Nephron (organoid): Measurements from ENCODE around the gene CDH13.

ENCODE experiments used
- H3K27ac Mint-ChIP-seq, 3 experiments: 2 replicates each; pipeline ENCODE4 v1.8.0; 2020; ENCODE audit warnings: mixed read lengths in 3 of 3, mild to moderate bottlenecking in 2 of 3, moderate library complexity in 1 of 3
- H3K27me3 Mint-ChIP-seq: 2 replicates; pipeline ENCODE4 v1.8.0; 2021; ENCODE audit warnings: low read depth, mild to moderate bottlenecking, moderate library complexity, mixed read lengths
- H3K36me3 Mint-ChIP-seq: 2 replicates; pipeline ENCODE4 v1.8.0; 2020; ENCODE audit warnings: low read depth, mixed read lengths
- H3K4me1 Mint-ChIP-seq: 2 replicates; pipeline ENCODE4 v1.8.0; 2020; ENCODE audit warnings: mixed read lengths
- H3K4me3 Mint-ChIP-seq, 3 experiments: 2 replicates each; pipeline ENCODE4 v1.8.0; 2020; ENCODE audit warnings: mild to moderate bottlenecking in 3 of 3, mixed read lengths in 3 of 3, moderate library complexity in 2 of 3
- H3K9me3 Mint-ChIP-seq: 2 replicates; pipeline ENCODE4 v1.8.0; 2020; ENCODE audit warnings: mixed read lengths
- TF ChIP-seq, protein P1 (sequence below), 3 experiments: fragments of 200-600 bp; sonication (generic); IDR thresholded peaks; one replicate each; pipeline ENCODE4 v1.5.0; 2021; ENCODE audit warnings: antibody characterized with exemption in 3 of 3; ENCODE audit not compliant: unreplicated experiment in 3 of 3

CDH13 gene

DNA sequence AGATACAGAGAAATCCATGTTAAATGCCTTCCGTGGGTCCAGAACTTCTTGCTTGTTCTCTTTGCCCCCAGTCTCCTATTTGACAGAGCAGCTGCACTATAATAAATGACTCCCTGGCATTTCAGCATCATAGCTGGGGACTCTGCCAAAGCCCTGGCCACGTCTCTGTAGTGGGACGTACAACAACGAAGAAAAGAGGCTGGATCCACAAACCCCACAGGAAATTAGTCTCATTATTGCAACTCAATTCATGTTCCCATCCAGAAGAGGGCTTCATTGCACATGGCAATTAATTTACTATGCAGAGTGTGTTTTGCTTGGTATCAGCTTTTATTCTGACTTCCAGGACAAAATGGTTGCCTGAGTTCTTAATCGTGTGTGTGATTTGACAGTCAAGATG, 121.3 kb downstream of the CDH13 start:
- no peaks in the 10 kb centered on the region for H3K9me3 Mint-ChIP-seq
- no peaks in the 10 kb centered on the region for H3K27me3 Mint-ChIP-seq
- no peak overlapping the region for H3K4me3 Mint-ChIP-seq
- no peak overlapping the region for H3K27ac Mint-ChIP-seq
- TF ChIP-seq, protein P1, sequence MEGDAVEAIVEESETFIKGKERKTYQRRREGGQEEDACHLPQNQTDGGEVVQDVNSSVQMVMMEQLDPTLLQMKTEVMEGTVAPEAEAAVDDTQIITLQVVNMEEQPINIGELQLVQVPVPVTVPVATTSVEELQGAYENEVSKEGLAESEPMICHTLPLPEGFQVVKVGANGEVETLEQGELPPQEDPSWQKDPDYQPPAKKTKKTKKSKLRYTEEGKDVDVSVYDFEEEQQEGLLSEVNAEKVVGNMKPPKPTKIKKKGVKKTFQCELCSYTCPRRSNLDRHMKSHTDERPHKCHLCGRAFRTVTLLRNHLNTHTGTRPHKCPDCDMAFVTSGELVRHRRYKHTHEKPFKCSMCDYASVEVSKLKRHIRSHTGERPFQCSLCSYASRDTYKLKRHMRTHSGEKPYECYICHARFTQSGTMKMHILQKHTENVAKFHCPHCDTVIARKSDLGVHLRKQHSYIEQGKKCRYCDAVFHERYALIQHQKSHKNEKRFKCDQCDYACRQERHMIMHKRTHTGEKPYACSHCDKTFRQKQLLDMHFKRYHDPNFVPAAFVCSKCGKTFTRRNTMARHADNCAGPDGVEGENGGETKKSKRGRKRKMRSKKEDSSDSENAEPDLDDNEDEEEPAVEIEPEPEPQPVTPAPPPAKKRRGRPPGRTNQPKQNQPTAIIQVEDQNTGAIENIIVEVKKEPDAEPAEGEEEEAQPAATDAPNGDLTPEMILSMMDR (IDR thresholded peaks at IDR 0.05; ENCODE audit: unreplicated experiment in 3 of 3) = no peak
- no peaks in the 10 kb centered on the region for H3K36me3 Mint-ChIP-seq
- H3K4me1 Mint-ChIP-seq = no peaks in the 10 kb centered on the region

DNA sequence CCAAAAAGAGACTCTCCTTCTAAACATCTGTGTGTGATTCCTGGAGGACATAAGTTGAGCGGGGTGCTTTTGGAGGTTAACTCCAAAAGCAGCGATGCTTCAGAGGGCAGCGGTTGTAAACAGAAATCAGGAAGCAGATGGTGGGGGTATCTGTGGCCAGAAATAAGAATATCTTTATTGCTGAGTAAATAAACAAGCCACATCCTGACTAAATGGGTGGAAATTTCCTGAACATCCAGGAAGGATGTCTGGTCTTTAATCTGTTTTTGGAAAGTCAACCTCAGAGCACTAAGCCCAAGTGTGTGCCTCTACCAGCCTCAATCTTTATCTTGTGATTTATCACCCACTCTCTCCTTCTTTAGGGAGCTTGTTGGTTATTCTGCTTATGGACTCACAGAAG, 123.3 kb downstream of the CDH13 start:
- H3K9me3 Mint-ChIP-seq = no peaks in the 10 kb centered on the region
- H3K27me3 Mint-ChIP-seq = no peaks in the 10 kb centered on the region
- H3K36me3 Mint-ChIP-seq = no peaks in the 10 kb centered on the region
- TF ChIP-seq, protein P1 (IDR thresholded peaks at IDR 0.05; ENCODE audit: unreplicated experiment in 3 of 3) = no peak
- no peak overlapping the region for H3K4me3 Mint-ChIP-seq
- H3K4me1 Mint-ChIP-seq = no peaks in the 10 kb centered on the region
- no peak overlapping the region for H3K27ac Mint-ChIP-seq

DNA sequence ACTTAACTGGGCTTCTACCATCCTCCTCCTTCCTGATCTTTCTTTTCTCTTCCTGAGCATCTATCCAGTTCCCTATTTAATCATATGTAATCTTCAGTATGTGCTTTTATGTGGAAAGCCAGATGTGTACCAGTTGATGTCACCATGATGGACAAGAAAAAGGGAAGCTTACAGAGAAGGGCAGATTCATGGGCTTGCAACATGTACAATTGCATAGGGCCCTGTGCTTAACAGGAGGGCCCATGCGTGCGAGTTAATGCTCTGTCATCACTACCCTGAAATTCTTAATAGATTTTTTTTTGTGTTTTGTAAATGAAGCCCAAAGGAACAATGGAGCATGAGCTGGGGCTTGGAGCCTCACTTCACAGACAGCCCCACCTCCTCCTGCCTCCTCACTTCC, 124.3 kb downstream of the CDH13 start:
- H3K36me3 Mint-ChIP-seq = no peaks in the 10 kb centered on the region
- H3K27me3 Mint-ChIP-seq = no peaks in the 10 kb centered on the region
- TF ChIP-seq, protein P1 (IDR thresholded peaks at IDR 0.05; ENCODE audit: unreplicated experiment in 3 of 3) = no peak
- no peak overlapping the region for H3K4me3 Mint-ChIP-seq
- no peaks in the 10 kb centered on the region for H3K9me3 Mint-ChIP-seq
- no peak overlapping the region for H3K27ac Mint-ChIP-seq
- peaks cover 6% of the 10 kb centered on the region for H3K4me1 Mint-ChIP-seq

DNA sequence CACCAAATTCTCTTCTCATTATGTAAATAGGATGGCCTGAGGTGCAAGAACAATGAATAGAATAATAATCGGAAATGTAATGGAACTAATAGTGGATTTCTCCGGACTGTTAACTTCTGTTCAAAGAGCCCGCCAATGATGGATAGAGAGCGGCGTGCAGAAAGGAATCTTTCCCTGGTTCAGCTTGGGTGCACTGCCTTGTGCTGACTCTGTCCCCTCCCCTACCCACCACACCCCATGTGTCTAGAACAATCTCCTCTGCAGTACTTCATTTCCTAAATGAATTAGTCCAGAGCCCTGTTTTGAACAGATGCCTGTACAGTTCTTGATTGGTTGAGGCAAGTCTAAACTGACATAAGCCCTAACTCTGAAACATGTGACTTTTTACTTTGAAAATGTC, 125.4 kb downstream of the CDH13 start:
- peaks cover 12% of the 10 kb centered on the region for H3K4me1 Mint-ChIP-seq
- H3K36me3 Mint-ChIP-seq = no peaks in the 10 kb centered on the region
- no peaks in the 10 kb centered on the region for H3K9me3 Mint-ChIP-seq
- TF ChIP-seq, protein P1 (IDR thresholded peaks at IDR 0.05; ENCODE audit: unreplicated experiment in 3 of 3) = no peak
- no peak overlapping the region for H3K4me3 Mint-ChIP-seq
- H3K27ac Mint-ChIP-seq = no peak overlapping the region
- H3K27me3 Mint-ChIP-seq = no peaks in the 10 kb centered on the region

DNA sequence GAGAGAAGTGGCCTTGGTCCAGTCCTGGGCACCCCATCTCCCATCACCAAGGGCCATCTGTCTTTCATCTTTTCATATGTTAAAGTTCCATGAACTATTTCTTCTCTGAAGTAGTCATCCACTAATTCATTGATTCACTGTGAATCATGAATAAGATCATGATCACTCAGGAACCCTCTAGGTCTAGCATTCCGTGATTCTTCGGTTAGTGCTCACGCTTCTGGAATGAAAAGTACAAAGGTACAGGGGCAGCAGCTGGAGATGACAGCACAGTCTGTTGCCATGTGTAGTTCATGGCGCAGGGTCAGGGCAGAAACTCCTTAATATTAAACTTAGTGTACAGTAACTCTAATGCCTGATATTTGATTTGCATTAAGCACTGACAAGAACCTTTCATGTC, 127.1 kb downstream of the CDH13 start:
- H3K27me3 Mint-ChIP-seq = no peaks in the 10 kb centered on the region
- no peak overlapping the region for H3K27ac Mint-ChIP-seq
- H3K4me1 Mint-ChIP-seq = peaks cover 12% of the 10 kb centered on the region
- no peaks in the 10 kb centered on the region for H3K9me3 Mint-ChIP-seq
- H3K4me3 Mint-ChIP-seq = no peak overlapping the region
- TF ChIP-seq, protein P1 (IDR thresholded peaks at IDR 0.05; ENCODE audit: unreplicated experiment in 3 of 3) = no peak
- H3K36me3 Mint-ChIP-seq = no peaks in the 10 kb centered on the region

DNA sequence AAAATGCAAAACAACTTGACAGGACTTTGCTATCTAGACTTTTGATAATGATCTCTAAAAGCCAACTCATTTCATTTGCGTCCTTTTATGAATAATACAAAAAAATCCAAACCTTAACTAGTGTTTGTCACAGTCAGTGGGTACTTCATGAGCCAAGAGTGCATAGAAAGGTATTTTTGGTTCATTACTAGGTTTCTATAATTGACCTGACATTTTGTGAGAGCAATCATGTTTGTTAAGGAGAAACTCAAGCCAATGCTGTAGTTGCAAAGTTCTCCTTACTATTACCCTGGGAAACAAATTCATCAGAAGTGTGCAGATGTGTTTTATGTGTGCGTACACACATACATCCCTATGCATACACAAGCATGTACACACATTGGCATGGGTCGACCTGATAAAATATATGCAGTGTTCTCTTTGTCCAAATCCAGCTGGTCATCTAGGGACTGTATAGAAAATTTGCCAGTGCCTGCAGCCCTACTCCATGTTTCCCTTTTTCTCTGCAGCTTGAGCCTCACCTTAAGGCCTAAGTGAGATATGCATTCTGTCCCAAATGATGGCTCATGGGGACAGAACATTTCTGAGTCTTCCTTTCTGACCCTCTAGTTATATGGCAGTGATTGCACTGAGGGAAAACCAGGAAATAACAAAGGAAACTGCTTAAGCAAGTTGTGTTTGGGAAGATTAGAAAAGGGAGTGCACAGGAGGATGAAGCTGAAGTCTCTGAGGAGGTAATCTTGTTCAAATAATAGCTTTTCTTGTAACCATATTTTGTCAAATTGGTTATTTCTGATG, 128.1 kb downstream of the CDH13 start:
- Mint-ChIP-seq H3K9me3 (no peaks in the 10 kb centered on the region), H3K27me3 (no peaks in the 10 kb centered on the region), H3K27ac (no peak overlapping the region), H3K4me3 (no peak overlapping the region), H3K4me1 (peaks cover 12% of the 10 kb centered on the region), H3K36me3 (no peaks in the 10 kb centered on the region)
- TF ChIP-seq, protein P1 (IDR thresholded peaks at IDR 0.05; ENCODE audit: unreplicated experiment in 3 of 3) = no peak
